H1 (cell line): Measurements from ENCODE around the gene AP3M1.

Experiments
- BRCA1 ChIP-seq: IDR thresholded peaks from 2 replicates; pipeline ENCODE4 v1.6.1; 2012; ENCODE audit warnings: low read depth, low read length, improper control_type of control experiment
- EGR1 ChIP-seq: IDR thresholded peaks from 2 replicates; pipeline ENCODE4 v1.6.1; 2011; ENCODE audit warnings: low read depth, low read length, borderline replicate concordance
- GABPA ChIP-seq: IDR thresholded peaks from 2 replicates; pipeline ENCODE4 v1.6.1; 2011; ENCODE audit warnings: mild to moderate bottlenecking, low read length, moderate library complexity, borderline replicate concordance; ENCODE audit not compliant: insufficient read depth
- JUN ChIP-seq: IDR thresholded peaks from 2 replicates; pipeline ENCODE4 v1.6.1; 2011; ENCODE audit warnings: low read depth, mild to moderate bottlenecking, improper control_type of control experiment, low read length
- POLR2A ChIP-seq, 2 experiments: IDR thresholded peaks; 1 replicate in 1 of 2; 2 replicates in 1 of 2; pipeline ENCODE4 v1.6.1; 2011; ENCODE audit warnings: low read depth in 2 of 2, low read length in 2 of 2, mild to moderate bottlenecking in 2 of 2; ENCODE audit errors: control extremely low read depth in 1 of 2
- RAD21 ChIP-seq, 2 experiments: IDR thresholded peaks in 1 of 2; conservative IDR thresholded peaks in 1 of 2; 2 replicates each; pipeline ENCODE4 v1.6.1; 2011; ENCODE audit warnings: low read depth in 2 of 2, low read length in 2 of 2, improper control_type of control experiment in 1 of 2, inconsistent platforms in 1 of 2, mild to moderate bottlenecking in 1 of 2, moderate library complexity in 1 of 2
- SP1 ChIP-seq: IDR thresholded peaks from 2 replicates; pipeline ENCODE4 v1.6.1; 2011; ENCODE audit warnings: low read depth, low read length
- SP2 ChIP-seq: IDR thresholded peaks from 2 replicates; pipeline ENCODE4 v1.6.1; 2012; ENCODE audit warnings: mild to moderate bottlenecking, low read length, inconsistent platforms
- TAF1 ChIP-seq: IDR thresholded peaks from 2 replicates; pipeline ENCODE4 v1.6.1; 2011; ENCODE audit warnings: mild to moderate bottlenecking, low read depth, low read length
- TBP ChIP-seq: IDR thresholded peaks from 2 replicates; pipeline ENCODE4 v1.6.1; 2011; ENCODE audit warnings: low read depth, low read length, improper control_type of control experiment
- TEAD4 ChIP-seq: IDR thresholded peaks from 2 replicates; pipeline ENCODE4 v1.6.1; 2012; ENCODE audit warnings: low read depth, low read length, inconsistent platforms, mixed read lengths
- TF ChIP-seq, protein P1 (sequence below), 3 experiments: IDR thresholded peaks; 1 replicate in 2 of 3; 2 replicates in 1 of 3; pipeline versions ENCODE4 v1.5.1 to v1.6.1; 2011; ENCODE audit warnings: low read length in 3 of 3, mild to moderate bottlenecking in 3 of 3, inconsistent platforms in 2 of 3, low read depth in 1 of 3, moderate library complexity in 1 of 3; ENCODE audit not compliant: insufficient read depth in 1 of 3; ENCODE audit errors: control extremely low read depth in 1 of 3
- TF ChIP-seq, protein P2 (sequence below): IDR thresholded peaks from 2 replicates; pipeline ENCODE4 v1.6.1; 2011; ENCODE audit warnings: low read length, improper control_type of control experiment
- TF ChIP-seq, protein P3 (sequence below): IDR thresholded peaks from 2 replicates; pipeline ENCODE4 v1.6.1; 2012; ENCODE audit warnings: inconsistent platforms

- TF ChIP-seq, protein P1, sequence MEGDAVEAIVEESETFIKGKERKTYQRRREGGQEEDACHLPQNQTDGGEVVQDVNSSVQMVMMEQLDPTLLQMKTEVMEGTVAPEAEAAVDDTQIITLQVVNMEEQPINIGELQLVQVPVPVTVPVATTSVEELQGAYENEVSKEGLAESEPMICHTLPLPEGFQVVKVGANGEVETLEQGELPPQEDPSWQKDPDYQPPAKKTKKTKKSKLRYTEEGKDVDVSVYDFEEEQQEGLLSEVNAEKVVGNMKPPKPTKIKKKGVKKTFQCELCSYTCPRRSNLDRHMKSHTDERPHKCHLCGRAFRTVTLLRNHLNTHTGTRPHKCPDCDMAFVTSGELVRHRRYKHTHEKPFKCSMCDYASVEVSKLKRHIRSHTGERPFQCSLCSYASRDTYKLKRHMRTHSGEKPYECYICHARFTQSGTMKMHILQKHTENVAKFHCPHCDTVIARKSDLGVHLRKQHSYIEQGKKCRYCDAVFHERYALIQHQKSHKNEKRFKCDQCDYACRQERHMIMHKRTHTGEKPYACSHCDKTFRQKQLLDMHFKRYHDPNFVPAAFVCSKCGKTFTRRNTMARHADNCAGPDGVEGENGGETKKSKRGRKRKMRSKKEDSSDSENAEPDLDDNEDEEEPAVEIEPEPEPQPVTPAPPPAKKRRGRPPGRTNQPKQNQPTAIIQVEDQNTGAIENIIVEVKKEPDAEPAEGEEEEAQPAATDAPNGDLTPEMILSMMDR (IDR thresholded peaks at IDR 0.05; ENCODE audit: control extremely low read depth in 1 of 3, insufficient read depth in 1 of 3, low read depth in 1 of 3, low read length in 3 of 3): no peak
- TF ChIP-seq SP2 (no peak), EGR1 (no peak), POLR2A (IDR thresholded peaks at IDR 0.05; ENCODE audit: control extremely low read depth in 1 of 2, low read depth in 2 of 2, low read length in 2 of 2) (no peak), TBP (no peak), JUN (no peak), TAF1 (no peak), TEAD4 (no peak), BRCA1 (no peak), SP1 (no peak), RAD21 (IDR thresholded peaks at IDR 0.05 in 1 of 2, conservative IDR thresholded peaks at IDR 0.05 in 1 of 2; ENCODE audit: low read depth in 2 of 2, low read length in 2 of 2) (no peak), GABPA (no peak)
- TF ChIP-seq, protein P2, sequence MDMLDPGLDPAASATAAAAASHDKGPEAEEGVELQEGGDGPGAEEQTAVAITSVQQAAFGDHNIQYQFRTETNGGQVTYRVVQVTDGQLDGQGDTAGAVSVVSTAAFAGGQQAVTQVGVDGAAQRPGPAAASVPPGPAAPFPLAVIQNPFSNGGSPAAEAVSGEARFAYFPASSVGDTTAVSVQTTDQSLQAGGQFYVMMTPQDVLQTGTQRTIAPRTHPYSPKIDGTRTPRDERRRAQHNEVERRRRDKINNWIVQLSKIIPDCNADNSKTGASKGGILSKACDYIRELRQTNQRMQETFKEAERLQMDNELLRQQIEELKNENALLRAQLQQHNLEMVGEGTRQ: no peak
- TF ChIP-seq, protein P3, sequence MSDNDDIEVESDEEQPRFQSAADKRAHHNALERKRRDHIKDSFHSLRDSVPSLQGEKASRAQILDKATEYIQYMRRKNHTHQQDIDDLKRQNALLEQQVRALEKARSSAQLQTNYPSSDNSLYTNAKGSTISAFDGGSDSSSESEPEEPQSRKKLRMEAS: no peak
Observed at GRCh38 chr10:74179111-74179710, 28.6 kb upstream of the AP3M1 start.
